Adrenal gland (tissue), 12 donors: ENCODE measurements around the gene CYSRT1. TPM values are rescaled to one million over a fixed set of nuclear protein-coding genes. Genes with fewer than 3 reads are reported as not detected.

Experiments used
- DNase-seq, 7 donors: peaks; one replicate each; pipeline ENCODE4 v3.0.0-alpha.2; 2019 to 2020
- H3K27ac ChIP-seq, 5 donors: fragments of 200-600 bp; sonication (generic) in 4 of 5; 1 replicate in 3 of 5; 2 replicates in 2 of 5; pipeline versions ENCODE4 v1.5.1 to v1.8.0; 2016 to 2020; ENCODE audit warnings: mild to moderate bottlenecking in 1 of 5
- H3K27me3 ChIP-seq: fragments of 200-600 bp; 2 replicates; pipeline ENCODE4 v1.8.0; 2021
- H3K36me3 ChIP-seq, 2 donors: fragments of 200-600 bp; replicated peaks in 1 of 2; 1 replicate in 1 of 2; 2 replicates in 1 of 2; pipeline versions ENCODE4 v1.5.1 to v1.8.0; 2018 to 2022
- H3K4me1 ChIP-seq, 2 donors: fragments of 200-600 bp; replicated peaks in 1 of 2; 1 replicate in 1 of 2; 2 replicates in 1 of 2; pipeline versions ENCODE4 v1.5.1 to v1.8.0; 2018 to 2021
- H3K4me3 ChIP-seq, 4 donors: fragments of 200-600 bp; sonication (generic) in 3 of 4; one replicate each; pipeline ENCODE4 v1.5.1; 2016 to 2018
- H3K9me3 ChIP-seq, 3 donors: fragments of 200-600 bp; sonication (generic) in 1 of 3; replicated peaks in 1 of 3; 1 replicate in 2 of 3; 2 replicates in 1 of 3; pipeline versions ENCODE4 v1.5.1 to v1.8.0; 2016 to 2021
- CTCF ChIP-seq, 6 experiments: fragments of 450-650 bp in 4 of 6; fragments of 200-600 bp in 2 of 6; sonication (generic) in 1 of 6; IDR thresholded peaks; 1 replicate in 5 of 6; 2 replicates in 1 of 6; pipeline versions ENCODE4 v1.5.1 to v1.8.0; 2016 to 2021; ENCODE audit warnings: antibody characterized with exemption in 6 of 6, mild to moderate bottlenecking in 2 of 6, moderate library complexity in 1 of 6
- POLR2A ChIP-seq, 2 donors: fragments of 450-650 bp; IDR thresholded peaks; one replicate each; pipeline ENCODE4 v1.6.1; 2017; ENCODE audit warnings: antibody characterized with exemption in 2 of 2, mild to moderate bottlenecking in 2 of 2, moderate library complexity in 1 of 2
- WGBS, 4 donors: extraction: QIAGEN DNeasy Blood & Tissue Kit in 2 of 4; methylation state at CpG; one replicate each; pipeline versions ENCODE4 v1.1.5 to v1.1.7; 2013 to 2017; 5-methylcytosine and 5-hydroxymethylcytosine counted together
- intact Hi-C, 2 donors: fragments of 100-400 bp; cut with DNase I; formaldehyde crosslinking; loops; one replicate each; pipeline versions ENCODE4 v1.14.1 to v1.15.0; 2022 to 2023
- polyA plus RNA-seq, 3 donors: library from polyadenylated mRNA; stranded (reverse); fragments of 200-250 nt in 2 of 3; fragments of 350-450 nt in 1 of 3; fragmentation: Illumina TruSeq in 1 of 3; extraction: RNeasy Lipid Tissue Mini Kit (QIAGEN cat#74804) in 1 of 3; gene quantifications; one replicate each; pipeline ENCODE4 v1.2.3, GENCODE V29; 2013 to 2014
- total RNA-seq, 9 donors: library from RNA; depleted of rRNA in 4 of 9; stranded (reverse); fragments of >200 nt in 4 of 9; fragments of 120-200 nt in 1 of 9; fragmentation: NEBNext Ultra II Directional in 1 of 9; extraction: Animal tissue kit (Norgen Biotek cat#: 25700) in 1 of 9; gene quantifications; one replicate each; pipeline versions ENCODE4 v1.1.0 to v1.2.4, GENCODE V29; 2013 to 2023
- donor health status: healthy with polysubstance abuse.
- donor health status: Bipolar disorder and iron deficiency.
- donor health status: DM: yes; HTN: yes; CAD: no.
- donor health status: DM: no; HTN: no; CAD: no.
- donor health status: DM: no; HTN: no; CAD: no.
- donor health status: DM: yes; HTN: yes; CAD: no.

CYSRT1 gene
- total and polyA plus RNA-seq, 12 donors, result 0.56 to 4.6 (median 1.7) TPM; not detected in 1

GRCh38 chr9:137213160-137214060 lies 11.6 kb upstream of the CYSRT1 start:
- TF ChIP-seq POLR2A (IDR thresholded peaks at IDR 0.05) (no peak), CTCF (IDR thresholded peaks at IDR 0.05) (no peak)
- intact Hi-C loops, result no loop called here
- Histone ChIP-seq H3K27me3 (no peaks in the 10 kb centered on the region), H3K4me1 (peaks cover 5 to 9% of the 10 kb centered on the region in 2 donors), H3K9me3 (no peaks in the 10 kb centered on the region), H3K36me3 (no peaks in the 10 kb centered on the region), H3K4me3 (no peak overlapping the region), H3K27ac (no peak overlapping the region)
- WGBS, 4 donors, result 88 to 94% (median 90%) methylated on average over 18 to 49 of the region's 49 CpGs
- DNase-seq, result no peak

- intact Hi-C loops, result no loop called here
- H3K27ac ChIP-seq, result no peak overlapping the region
- no peaks in the 10 kb centered on the region for H3K36me3 ChIP-seq
- H3K4me1 ChIP-seq, result peaks cover 17% of the 10 kb centered on the region in 2 donors
- TF ChIP-seq CTCF (IDR thresholded peaks at IDR 0.05), result no peak
- TF ChIP-seq POLR2A (IDR thresholded peaks at IDR 0.05), result no peak
- DNase-seq, result no peak
- 91 to 95% (median 93%) methylated on average over 10 to 19 of the region's 19 CpGs for WGBS, 4 donors
- H3K27me3 ChIP-seq, result no peaks in the 10 kb centered on the region
- no peaks in the 10 kb centered on the region for H3K9me3 ChIP-seq
- H3K4me3 ChIP-seq, result no peak overlapping the region
Measured at GRCh38 chr9:137214620-137215019, 10.4 kb upstream of the CYSRT1 start.

- no peak overlapping the region for H3K4me3 ChIP-seq
- no peaks in the 10 kb centered on the region for H3K9me3 ChIP-seq
- TF ChIP-seq CTCF (IDR thresholded peaks at IDR 0.05) (no peak), POLR2A (IDR thresholded peaks at IDR 0.05) (no peak)
- H3K27ac ChIP-seq, result no peak overlapping the region
- H3K36me3 ChIP-seq, result no peaks in the 10 kb centered on the region
- DNase-seq, result no peak
- no peaks in the 10 kb centered on the region for H3K27me3 ChIP-seq
- intact Hi-C loops, result no loop called here
- H3K4me1 ChIP-seq, result peaks cover 17 to 18% of the 10 kb centered on the region in 2 donors
- 90 to 94% (median 92%) methylated on average over 14 to 22 of the region's 22 CpGs for WGBS, 4 donors
Measured at GRCh38 chr9:137215196-137215986, 9.6 kb upstream of the CYSRT1 start.
